K562 (cell line): Measurements from ENCODE around the gene PYCR2. TPM values are rescaled to one million over a fixed set of nuclear protein-coding genes. Genes with fewer than 3 reads are reported as not detected.
A peak's percentile ranks its signal among the peaks of the same experiment; 100 is the strongest.

Source experiments
- BACH1 ChIP-seq: fragments of 200-800 bp; sonication (Bioruptor generic); IDR thresholded peaks from 2 replicates; pipeline ENCODE4 v1.6.1; 2016; ENCODE audit warnings: missing genetic modification characterization, missing compliant biosample characterization
- CEBPB ChIP-seq: fragments of 450-650 bp; IDR thresholded peaks from 2 replicates; pipeline ENCODE4 v1.6.1; 2016; ENCODE audit warnings: missing genetic modification characterization, missing compliant biosample characterization
- CREB5 ChIP-seq: fragments of 250-450 bp; sonication (Bioruptor Pico); IDR thresholded peaks from 2 replicates; pipeline ENCODE4 v1.5.0; 2020; ENCODE audit warnings: mild to moderate bottlenecking
- ETV5 ChIP-seq: sonication (generic); formaldehyde crosslinking; IDR thresholded peaks from 2 replicates; pipeline ENCODE4 v1.4.0; 2020; ENCODE audit warnings: low read depth, mild to moderate bottlenecking, missing genetic modification reagents
- HLTF ChIP-seq: fragments of 450-650 bp; IDR thresholded peaks from 2 replicates; pipeline ENCODE4 v1.6.1; 2016
- KDM5B ChIP-seq: fragments of 200-600 bp; sonication (generic); IDR thresholded peaks from 2 replicates; pipeline ENCODE4 v1.6.1; 2012; ENCODE audit warnings: low read depth, mild to moderate bottlenecking, moderate library complexity, low read length, control low read depth, inconsistent platforms; ENCODE audit not compliant: insufficient replicate concordance
- MAFF ChIP-seq: IDR thresholded peaks from 2 replicates; pipeline ENCODE4 v1.6.1; 2012; ENCODE audit warnings: low read length, improper control_type of control experiment
- NCOA2 ChIP-seq, 2 experiments: fragments of 450-650 bp; IDR thresholded peaks; 2 replicates each; pipeline ENCODE4 v1.6.1; 2018; ENCODE audit warnings: mild to moderate bottlenecking in 2 of 2, moderate library complexity in 1 of 2; ENCODE audit not compliant: partially characterized antibody in 2 of 2
- NEUROD1 ChIP-seq: fragments of 150-350 bp; IDR thresholded peaks from 2 replicates; pipeline ENCODE4 v1.6.1; 2014; ENCODE audit warnings: borderline replicate concordance, low read length, low read depth; ENCODE audit not compliant: partially characterized antibody
- PHB ChIP-seq: fragments of 250-450 bp; sonication (Bioruptor Pico); IDR thresholded peaks from 2 replicates; pipeline ENCODE4 v1.5.0; 2021
- POLR2AphosphoS5 ChIP-seq: IDR thresholded peaks from 2 replicates; pipeline ENCODE4 v1.6.1; 2011; ENCODE audit warnings: mild to moderate bottlenecking, low read depth, low read length, moderate library complexity; ENCODE audit not compliant: control insufficient read depth, insufficient read depth
- RBM14 ChIP-seq: fragments of 200-400 bp; formaldehyde crosslinking; IDR thresholded peaks from 2 replicates; pipeline ENCODE4 v1.6.1; 2018; ENCODE audit warnings: low read depth, mild to moderate bottlenecking, low read length, moderate library complexity, borderline replicate concordance; ENCODE audit not compliant: insufficient read depth
- RCOR1 ChIP-seq, 2 experiments: IDR thresholded peaks; 2 replicates each; pipeline ENCODE4 v1.6.1; 2012; ENCODE audit warnings: low read depth in 2 of 2, low read length in 2 of 2, borderline replicate concordance in 1 of 2, improper control_type of control experiment in 1 of 2
- RNF219 ChIP-seq: fragments of 250-450 bp; sonication (Bioruptor Pico); IDR thresholded peaks from 2 replicates; pipeline ENCODE4 v1.5.0; 2022; ENCODE audit warnings: mild to moderate bottlenecking
- TEAD4 ChIP-seq, 2 experiments: sonication (generic) in 1 of 2; formaldehyde crosslinking in 1 of 2; IDR thresholded peaks; 2 replicates each; pipeline versions ENCODE4 v1.6.1 to v1.8.0; 2012 to 2022; ENCODE audit warnings: borderline replicate concordance in 1 of 2, inconsistent platforms in 1 of 2, low read length in 1 of 2, mild to moderate bottlenecking in 1 of 2, missing genetic modification reagents in 1 of 2
- THRA ChIP-seq: fragments of 450-650 bp; IDR thresholded peaks from 2 replicates; pipeline ENCODE4 v1.6.1; 2017; ENCODE audit warnings: mild to moderate bottlenecking, moderate library complexity
- ZC3H11A ChIP-seq: IDR thresholded peaks from 2 replicates; pipeline ENCODE4 v1.6.1; 2012; ENCODE audit warnings: low read depth, low read length, improper control_type of control experiment
- ZFP30 ChIP-seq: fragments of 250-450 bp; sonication (Bioruptor Pico); IDR thresholded peaks from 2 replicates; pipeline ENCODE4 v1.8.0; 2022; ENCODE audit warnings: moderate library complexity, mild to moderate bottlenecking, inconsistent platforms, borderline replicate concordance
- ZNF146 ChIP-seq: IDR thresholded peaks from one replicate; pipeline ENCODE4 v1.6.1; 2018; ENCODE audit warnings: missing compliant biosample characterization; ENCODE audit not compliant: unreplicated experiment
- ZNF408 ChIP-seq: fragments of 250-450 bp; sonication (Bioruptor Pico); IDR thresholded peaks from 2 replicates; pipeline ENCODE4 v1.4.0; 2020; ENCODE audit warnings: low read depth, mild to moderate bottlenecking, moderate library complexity
- polyA plus RNA-seq, 8 experiments: library from polyadenylated mRNA; depleted of rRNA in 4 of 8; stranded (reverse) in 5 of 8; unstranded in 3 of 8; fragments of >200 nt; fragmentation: Nextera tagmentation in 2 of 8; fragmentation: Illumina TruSeq in 1 of 8; extraction: Ambion mirVana in 2 of 8; extraction: Trizol in 1 of 8; gene quantifications; 2 replicates each; pipeline versions ENCODE4 v1.2.1 to v1.2.3, GENCODE V29; 2011 to 2014; ENCODE audit warnings: inconsistent platforms in 1 of 8, missing spikeins in 1 of 8
- total RNA-seq, 7 experiments: library from RNA; depleted of rRNA in 6 of 7; stranded (reverse); fragments of >200 nt in 6 of 7; fragmentation: Illumina TruSeq in 2 of 7; extraction: Trizol in 2 of 7; gene quantifications; 2 replicates each; pipeline versions ENCODE4 v1.2.1 to v1.2.3, GENCODE V29; 2011 to 2021; ENCODE audit warnings: low replicate concordance in 1 of 7
- TF ChIP-seq, protein P1 (sequence below), 2 experiments: fragments of 250-450 bp in 1 of 2; fragments of 450-650 bp in 1 of 2; sonication (Bioruptor Pico) in 1 of 2; IDR thresholded peaks; 2 replicates each; pipeline versions ENCODE4 v1.6.1 to v1.8.0; 2016 to 2021; ENCODE audit warnings: mild to moderate bottlenecking in 2 of 2, moderate library complexity in 2 of 2, missing compliant biosample characterization in 1 of 2, missing genetic modification characterization in 1 of 2

PYCR2 gene
- total and polyA plus RNA-seq, 9 of the 15 experiments (the other 6 are each of a cell fraction or from before 2014, with no cell fraction given) = 5.5 to 219 (median 127) TPM

DNA sequence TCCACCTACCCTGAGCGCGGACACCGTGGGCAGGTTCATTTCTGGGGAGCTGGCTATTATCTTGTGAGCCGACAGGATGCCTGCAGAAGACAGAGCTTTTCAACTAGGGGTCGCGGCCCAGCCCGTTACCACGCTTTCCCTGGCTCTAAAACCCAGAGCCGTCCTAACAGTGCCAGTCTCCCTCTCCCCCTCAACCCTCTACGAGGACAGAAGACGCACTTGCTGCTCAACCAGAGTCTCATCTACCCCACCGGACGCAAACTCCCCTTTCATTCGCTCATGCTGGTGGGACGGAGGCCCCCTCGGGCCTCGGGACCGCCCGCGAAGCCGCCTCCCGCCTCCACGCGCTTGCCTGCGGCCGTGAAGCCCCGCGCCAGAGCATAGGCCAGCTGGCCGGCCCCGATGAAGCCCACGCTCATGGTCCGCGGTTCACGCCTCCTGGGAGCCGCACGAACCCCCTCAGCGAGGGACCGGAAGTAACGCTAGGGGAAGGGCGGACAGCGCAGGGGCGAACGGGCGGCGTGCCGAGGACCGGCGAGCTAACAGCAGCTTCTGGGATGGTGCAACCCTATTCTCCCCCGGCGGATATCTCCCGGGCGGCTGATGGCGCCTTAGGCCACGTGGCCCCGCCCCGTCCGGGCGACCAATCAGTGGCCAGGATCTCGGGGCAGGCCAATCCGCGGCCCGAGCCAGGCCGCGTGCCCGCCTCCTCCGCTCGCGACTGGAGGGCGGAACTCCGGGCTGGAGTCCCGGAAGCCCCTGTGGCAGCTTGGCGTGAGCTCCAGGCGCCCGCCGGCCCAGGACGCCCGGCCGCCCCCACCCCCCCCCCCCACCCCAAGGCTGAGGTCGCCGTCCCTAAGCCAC is at the start of gene PYCR2 (continued):
- TF ChIP-seq RBM14 = peak; percentile 94; the same call in 1 of the 2 replicates
- no peak for TF ChIP-seq MAFF
- TF ChIP-seq RNF219 (CRISPR knock-in tag) = no peak
- no peak for TF ChIP-seq ZC3H11A
- no peak for TF ChIP-seq NCOA2 (IDR thresholded peaks at IDR 0.05; ENCODE audit: partially characterized antibody in 2 of 2)
- no peak for TF ChIP-seq ZFP30 (CRISPR knock-in tag)
- no peak for TF ChIP-seq TEAD4 (IDR thresholded peaks at IDR 0.05; ENCODE audit: low read length)
- TF ChIP-seq TEAD4 (CRISPR knock-in tag; IDR thresholded peaks at IDR 0.05; ENCODE audit: borderline replicate concordance) = no peak
- TF ChIP-seq ZNF146 (CRISPR knock-in tag) = no peak
- peak; percentile 91 for TF ChIP-seq POLR2AphosphoS5
- TF ChIP-seq CREB5 (CRISPR knock-in tag) = no peak
- 0 out of 2 replicates have a peak, but pooled peaks have one; percentile 23 for TF ChIP-seq HLTF
- TF ChIP-seq CEBPB = peak; percentile 96
- TF ChIP-seq ZNF408 = no peak
- TF ChIP-seq KDM5B = peak; percentile 88
- no peak for TF ChIP-seq THRA
- TF ChIP-seq, protein P1, sequence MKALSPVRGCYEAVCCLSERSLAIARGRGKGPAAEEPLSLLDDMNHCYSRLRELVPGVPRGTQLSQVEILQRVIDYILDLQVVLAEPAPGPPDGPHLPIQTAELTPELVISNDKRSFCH (CRISPR knock-in tag; IDR thresholded peaks at IDR 0.05) = no peak
- TF ChIP-seq, protein P1 (tag; IDR thresholded peaks at IDR 0.05) = peak; percentile 83
- no peak for TF ChIP-seq BACH1 (tag)
- peak; percentile 93 for TF ChIP-seq NEUROD1
- no peak for TF ChIP-seq PHB (CRISPR knock-in tag)
- peak; percentile 93 for TF ChIP-seq ETV5
- peak in 1 of 2 experiments; percentile 53; a peak in 2 of 4 replicates for TF ChIP-seq RCOR1 (IDR thresholded peaks at IDR 0.05; ENCODE audit: borderline replicate concordance in 1 of 2, low read depth in 2 of 2, low read length in 2 of 2)
